Suprapubic skin (tissue), 4 donors: Measurements from ENCODE around the gene KCNK6. TPM values are rescaled to one million over a fixed set of nuclear protein-coding genes. Genes with fewer than 3 reads are reported as not detected.
A peak's percentile ranks its signal among the peaks of the same experiment; 100 is the strongest.
"Not testable (repeated sequence)": the region's sequence is repeated elsewhere in the genome, so short reads cannot be mapped to it uniquely, and the experiment has no call there.

Source experiments
- DNase-seq, 2 donors: peaks; one replicate each; pipeline ENCODE4 v3.0.0-alpha.2; 2019; ENCODE audit warnings: low spot score in 2 of 2
- H3K27ac ChIP-seq: fragments of 200-600 bp; sonication (generic); one replicate; pipeline ENCODE4 v1.5.1; 2019
- H3K27me3 ChIP-seq: fragments of 200-600 bp; sonication (generic); one replicate; pipeline ENCODE4 v1.5.1; 2019
- H3K36me3 ChIP-seq: fragments of 200-600 bp; sonication (generic); one replicate; pipeline ENCODE4 v1.5.1; 2019
- H3K4me1 ChIP-seq: fragments of 200-600 bp; sonication (generic); one replicate; pipeline ENCODE4 v1.5.1; 2019
- H3K4me3 ChIP-seq: fragments of 200-600 bp; sonication (generic); one replicate; pipeline ENCODE4 v1.5.1; 2019; ENCODE audit warnings: mild to moderate bottlenecking
- H3K9me3 ChIP-seq: fragments of 200-600 bp; sonication (generic); one replicate; pipeline ENCODE4 v1.5.1; 2019
- CTCF ChIP-seq, 2 donors: fragments of 200-600 bp in 1 of 2; fragments of 450-650 bp in 1 of 2; sonication (generic) in 1 of 2; IDR thresholded peaks; one replicate each; pipeline ENCODE4 v1.5.1; 2016 to 2019; ENCODE audit warnings: antibody characterized with exemption in 2 of 2, mild to moderate bottlenecking in 1 of 2, moderate library complexity in 1 of 2
- EP300 ChIP-seq: sonication (generic); formaldehyde crosslinking; IDR thresholded peaks from one replicate; pipeline ENCODE4 v1.6.1; 2017; ENCODE audit warnings: antibody characterized with exemption
- POLR2A ChIP-seq, 2 donors: fragments of 450-650 bp; IDR thresholded peaks; one replicate each; pipeline ENCODE4 v1.6.1; 2017; ENCODE audit warnings: antibody characterized with exemption in 2 of 2, mild to moderate bottlenecking in 2 of 2, moderate library complexity in 2 of 2
- POLR2AphosphoS5 ChIP-seq, 3 donors: sonication (generic); formaldehyde crosslinking; IDR thresholded peaks; one replicate each; pipeline ENCODE4 v1.6.1; 2017; ENCODE audit warnings: antibody characterized with exemption in 3 of 3
- WGBS: methylation state at CpG from one replicate; pipeline ENCODE4 v1.1.5; 2018; 5-methylcytosine and 5-hydroxymethylcytosine counted together
- total RNA-seq, 4 donors: library from RNA; depleted of rRNA; stranded (reverse); fragments of >200 nt; gene quantifications; one replicate each; pipeline ENCODE4 v1.1.0, GENCODE V29; 2016

The KCNK6 gene
- total RNA-seq, 4 donors from 2014 or later = 18.6 to 27.4 (median 22.8) TPM

- Histone ChIP-seq H3K4me1 (peaks cover 29% of the 10 kb centered on the region), H3K27me3 (no peaks in the 10 kb centered on the region), H3K27ac (peak overlapping the region; percentile 96), H3K9me3 (no peaks in the 10 kb centered on the region), H3K36me3 (peaks cover 4% of the 10 kb centered on the region), H3K4me3 (peak overlapping the region; percentile 76)
- under 1% methylated on average over 52 of the region's 52 CpGs for WGBS
- TF ChIP-seq EP300 (no peak), POLR2A (IDR thresholded peaks at IDR 0.05) (peak in 1 of 2 donors; percentile 57)
- peak; percentile 97 to 98 for DNase-seq
Observed at GRCh38 chr19:38335949-38336637, 16.4 kb downstream of the KCNK6 start.

GRCh38 chr19:38336638-38337359 is 17.2 kb downstream of the KCNK6 start:
- Histone ChIP-seq H3K27me3 (no peaks in the 10 kb centered on the region), H3K9me3 (no peaks in the 10 kb centered on the region), H3K36me3 (peaks cover 3% of the 10 kb centered on the region), H3K4me3 (peak overlapping the region; percentile 76), H3K27ac (peak overlapping the region; percentile 96), H3K4me1 (peaks cover 29% of the 10 kb centered on the region)
- TF ChIP-seq POLR2A (IDR thresholded peaks at IDR 0.05) (no peak), POLR2AphosphoS5 (IDR thresholded peaks at IDR 0.05) (no peak), EP300 (no peak), CTCF (IDR thresholded peaks at IDR 0.05) (no peak)
- DNase-seq = peak; percentile 97 to 98
- WGBS = 4% methylated on average over 41 of the region's 41 CpGs

- DNase-seq = no peak
- WGBS = 56% methylated on average over 10 of the region's 10 CpGs
- Histone ChIP-seq H3K4me3 (peak overlapping the region; percentile 76), H3K4me1 (peaks cover 29% of the 10 kb centered on the region), H3K9me3 (no peaks in the 10 kb centered on the region), H3K36me3 (peaks cover 3% of the 10 kb centered on the region), H3K27me3 (no peaks in the 10 kb centered on the region), H3K27ac (peak overlapping the region; percentile 96)
- TF ChIP-seq POLR2AphosphoS5 (IDR thresholded peaks at IDR 0.05) (no peak), POLR2A (IDR thresholded peaks at IDR 0.05) (no peak), CTCF (IDR thresholded peaks at IDR 0.05) (no peak), EP300 (no peak)
Observed at GRCh38 chr19:38337360-38337653, 17.7 kb downstream of the KCNK6 start.

GRCh38 chr19:38339011-38339410 is 19.4 kb downstream of the KCNK6 start:
- not testable (repeated sequence) for DNase-seq
- WGBS = 37% methylated on average over 4 of the region's 4 CpGs

GRCh38 chr19:38340927-38341326 is 21.3 kb downstream of the KCNK6 start:
- H3K9me3 ChIP-seq = no peaks in the 10 kb centered on the region
- TF ChIP-seq EP300 (no peak), POLR2AphosphoS5 (IDR thresholded peaks at IDR 0.05) (no peak), CTCF (IDR thresholded peaks at IDR 0.05) (no peak), POLR2A (IDR thresholded peaks at IDR 0.05) (no peak)

More at GRCh38 chr19:38339011-38339410, 19.4 kb downstream of the KCNK6 start:
- H3K4me3 ChIP-seq, H3K27me3 ChIP-seq, H3K27ac ChIP-seq, H3K9me3 ChIP-seq, H3K36me3 ChIP-seq: not testable (repeated sequence)
- H3K4me1 ChIP-seq = peaks cover 29% of the 10 kb centered on the region

GRCh38 chr19:38346837-38347236 is 27.2 kb downstream of the KCNK6 start:
- no peaks in the 10 kb centered on the region for H3K27me3 ChIP-seq
- no peak overlapping the region for H3K4me3 ChIP-seq
- H3K36me3 ChIP-seq = peaks cover 13% of the 10 kb centered on the region
- TF ChIP-seq EP300 (no peak), CTCF (IDR thresholded peaks at IDR 0.05) (no peak), POLR2A (IDR thresholded peaks at IDR 0.05) (no peak), POLR2AphosphoS5 (IDR thresholded peaks at IDR 0.05) (no peak)
- no peak for DNase-seq
- H3K9me3 ChIP-seq = no peaks in the 10 kb centered on the region
- H3K4me1 ChIP-seq = no peaks in the 10 kb centered on the region
- 78% methylated on average over 4 of the region's 4 CpGs for WGBS
- H3K27ac ChIP-seq = no peak overlapping the region

More at GRCh38 chr19:38340927-38341326, 21.3 kb downstream of the KCNK6 start:
- Histone ChIP-seq H3K27me3 (no peaks in the 10 kb centered on the region), H3K4me3 (no peak overlapping the region), H3K27ac (no peak overlapping the region), H3K36me3 (peaks cover 16% of the 10 kb centered on the region), H3K4me1 (peaks cover 25% of the 10 kb centered on the region)
- WGBS = 87% methylated on average over 2 of the region's 2 CpGs
- DNase-seq = no peak
